ENCODE measurements around the gene ZNF638.

The ZNF638 gene

GRCh38 chr2:71458413-71459083 is 127.0 kb downstream of the ZNF638 start:
- no peak overlapping the region for H3K4me3 ChIP-seq (ENCODE audit: low read depth, low read length)
- H3K4me2 ChIP-seq (ENCODE audit: low read length): no peak overlapping the region
- peaks cover 6% of the 10 kb centered on the region for H3K79me2 ChIP-seq (ENCODE audit: control insufficient read depth, insufficient read depth, low read length, poor library complexity)
- peaks cover 20% of the 10 kb centered on the region for H3K79me1 ChIP-seq (ENCODE audit: low read length)
- no peak overlapping the region for H3K9ac ChIP-seq (ENCODE audit: low read length)
- no peak overlapping the region for H2AFZ ChIP-seq (ENCODE audit: insufficient read depth, low read length, poor library complexity)
- peaks cover 2% of the 10 kb centered on the region for H3K9me3 ChIP-seq (ENCODE audit: insufficient read depth, low read depth, low read length)
- no peak overlapping the region for H3K18ac ChIP-seq (ENCODE audit: low read length)
- H2BK5ac ChIP-seq (ENCODE audit: low read depth, low read length, poor library complexity): no peak overlapping the region
- no CpG with 5 or more reads among the region's 7 CpGs for WGBS (ENCODE audit: extremely low coverage, insufficient coverage, insufficient read length)
- DNase-seq: no peak
- no peak overlapping the region for H3K23ac ChIP-seq (ENCODE audit: low read length)
- H4K12ac ChIP-seq (ENCODE audit: low read depth, low read length): no peak overlapping the region
- no peak overlapping the region for H3K4ac ChIP-seq (ENCODE audit: low read depth, low read length)
- H2BK120ac ChIP-seq (ENCODE audit: insufficient read depth, low read length, poor library complexity): no peak overlapping the region
- peaks cover 28 to 35% of the 10 kb centered on the region in 2 experiments for H3K4me1 ChIP-seq (ENCODE audit: control insufficient read depth in 1 of 2, insufficient read depth in 2 of 2, low read length in 2 of 2)
- H2BK12ac ChIP-seq (ENCODE audit: low read length): no peak overlapping the region
- no peaks in the 10 kb centered on the region for H3K36me3 ChIP-seq (ENCODE audit: control insufficient read depth in 1 of 2, insufficient read depth in 2 of 2, low read length in 2 of 2)
- no peak overlapping the region for H3K14ac ChIP-seq (ENCODE audit: low read length)
- H4K91ac ChIP-seq (ENCODE audit: low read depth, low read length): no peak overlapping the region
- H3K27ac ChIP-seq (ENCODE audit: low read depth, low read length): no peak overlapping the region
- H4K8ac ChIP-seq (ENCODE audit: low read depth, low read length): no peak overlapping the region
- H3K27me3 ChIP-seq (ENCODE audit: insufficient read depth, low read length): no peaks in the 10 kb centered on the region
- no peak overlapping the region for H2AK5ac ChIP-seq (ENCODE audit: low read length)

DNA sequence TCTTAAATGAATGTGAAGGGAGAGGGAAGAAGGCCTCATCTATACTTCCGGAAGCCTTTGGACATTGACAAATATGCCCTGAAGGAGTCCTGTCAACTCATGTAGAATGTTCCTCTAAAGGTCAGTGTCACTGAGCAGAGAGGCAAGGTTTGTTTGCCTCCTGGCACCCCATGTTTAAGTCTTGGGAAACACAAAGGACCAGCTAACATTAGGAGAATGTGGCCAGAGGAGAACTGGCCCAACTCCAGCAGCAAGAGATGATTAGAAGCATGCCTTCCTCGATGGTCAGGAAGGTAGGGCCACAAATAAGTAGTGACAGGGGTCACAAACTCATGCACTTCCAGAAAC is 127.5 kb downstream of the ZNF638 start:
- Histone ChIP-seq H3K27me3 (ENCODE audit: insufficient read depth, low read length) (no peaks in the 10 kb centered on the region), H3K79me2 (ENCODE audit: control insufficient read depth, insufficient read depth, low read length, poor library complexity) (peaks cover 4% of the 10 kb centered on the region), H4K8ac (ENCODE audit: low read depth, low read length) (no peak overlapping the region), H3K9ac (ENCODE audit: low read length) (no peak overlapping the region), H3K79me1 (ENCODE audit: low read length) (peaks cover 15% of the 10 kb centered on the region), H3K14ac (ENCODE audit: low read length) (no peak overlapping the region), H2BK5ac (ENCODE audit: low read depth, low read length, poor library complexity) (no peak overlapping the region), H3K4me3 (ENCODE audit: low read depth, low read length) (no peak overlapping the region), H3K18ac (ENCODE audit: low read length) (no peak overlapping the region), H2AK5ac (ENCODE audit: low read length) (no peak overlapping the region), H4K91ac (ENCODE audit: low read depth, low read length) (no peak overlapping the region), H3K36me3 (ENCODE audit: control insufficient read depth in 1 of 2, insufficient read depth in 2 of 2, low read length in 2 of 2) (no peaks in the 10 kb centered on the region), H2BK12ac (ENCODE audit: low read length) (no peak overlapping the region), H2BK120ac (ENCODE audit: insufficient read depth, low read length, poor library complexity) (no peak overlapping the region), H3K9me3 (ENCODE audit: insufficient read depth, low read depth, low read length) (peaks cover 2% of the 10 kb centered on the region), H3K4ac (ENCODE audit: low read depth, low read length) (no peak overlapping the region), H3K4me1 (ENCODE audit: control insufficient read depth in 1 of 2, insufficient read depth in 2 of 2, low read length in 2 of 2) (peaks cover 22 to 32% of the 10 kb centered on the region in 2 experiments), H3K27ac (ENCODE audit: low read depth, low read length) (no peak overlapping the region), H3K4me2 (ENCODE audit: low read length) (no peak overlapping the region), H4K12ac (ENCODE audit: low read depth, low read length) (no peak overlapping the region), H3K23ac (ENCODE audit: low read length) (no peak overlapping the region), H2AFZ (ENCODE audit: insufficient read depth, low read length, poor library complexity) (no peak overlapping the region)
- peak; percentile 41 to 50 for DNase-seq
- no CpG with 5 or more reads among the region's 2 CpGs for WGBS (ENCODE audit: extremely low coverage, insufficient coverage, insufficient read length)

GRCh38 chr2:71460056-71460455 is 128.5 kb downstream of the ZNF638 start:
- Histone ChIP-seq H3K14ac (ENCODE audit: low read length) (no peak overlapping the region), H2BK12ac (ENCODE audit: low read length) (no peak overlapping the region), H3K4ac (ENCODE audit: low read depth, low read length) (no peak overlapping the region), H2BK120ac (ENCODE audit: insufficient read depth, low read length, poor library complexity) (no peak overlapping the region), H3K4me2 (ENCODE audit: low read length) (no peak overlapping the region), H3K27ac (ENCODE audit: low read depth, low read length) (no peak overlapping the region), H2AFZ (ENCODE audit: insufficient read depth, low read length, poor library complexity) (no peak overlapping the region), H3K79me1 (ENCODE audit: low read length) (peaks cover 13% of the 10 kb centered on the region), H3K79me2 (ENCODE audit: control insufficient read depth, insufficient read depth, low read length, poor library complexity) (peaks cover 2% of the 10 kb centered on the region), H4K91ac (ENCODE audit: low read depth, low read length) (no peak overlapping the region), H3K36me3 (ENCODE audit: control insufficient read depth in 1 of 2, insufficient read depth in 2 of 2, low read length in 2 of 2) (no peaks in the 10 kb centered on the region), H2BK5ac (ENCODE audit: low read depth, low read length, poor library complexity) (no peak overlapping the region), H3K9ac (ENCODE audit: low read length) (no peak overlapping the region), H3K9me3 (ENCODE audit: insufficient read depth, low read depth, low read length) (peaks cover 5% of the 10 kb centered on the region), H3K18ac (ENCODE audit: low read length) (no peak overlapping the region), H2AK5ac (ENCODE audit: low read length) (no peak overlapping the region), H3K23ac (ENCODE audit: low read length) (no peak overlapping the region), H4K8ac (ENCODE audit: low read depth, low read length) (no peak overlapping the region), H3K4me1 (ENCODE audit: control insufficient read depth in 1 of 2, insufficient read depth in 2 of 2, low read length in 2 of 2) (peaks cover 17 to 24% of the 10 kb centered on the region in 2 experiments), H3K4me3 (ENCODE audit: low read depth, low read length) (no peak overlapping the region), H4K12ac (ENCODE audit: low read depth, low read length) (no peak overlapping the region), H3K27me3 (ENCODE audit: insufficient read depth, low read length) (peaks cover 7% of the 10 kb centered on the region)
- no CpG with 5 or more reads among the region's 6 CpGs for WGBS (ENCODE audit: extremely low coverage, insufficient coverage, insufficient read length)
- DNase-seq: no peak

- Histone ChIP-seq H3K9me3 (ENCODE audit: insufficient read depth, low read depth, low read length) (peaks cover 5% of the 10 kb centered on the region), H3K27me3 (ENCODE audit: insufficient read depth, low read length) (peaks cover 14% of the 10 kb centered on the region), H2BK120ac (ENCODE audit: insufficient read depth, low read length, poor library complexity) (no peak overlapping the region), H3K23ac (ENCODE audit: low read length) (no peak overlapping the region), H3K36me3 (ENCODE audit: control insufficient read depth in 1 of 2, insufficient read depth in 2 of 2, low read length in 2 of 2) (no peaks in the 10 kb centered on the region), H3K4me1 (ENCODE audit: control insufficient read depth in 1 of 2, insufficient read depth in 2 of 2, low read length in 2 of 2) (peaks cover 10 to 18% of the 10 kb centered on the region in 2 experiments), H2BK5ac (ENCODE audit: low read depth, low read length, poor library complexity) (no peak overlapping the region), H3K4me2 (ENCODE audit: low read length) (no peak overlapping the region), H3K27ac (ENCODE audit: low read depth, low read length) (no peak overlapping the region), H4K91ac (ENCODE audit: low read depth, low read length) (no peak overlapping the region), H3K4ac (ENCODE audit: low read depth, low read length) (no peak overlapping the region), H4K12ac (ENCODE audit: low read depth, low read length) (no peak overlapping the region), H3K9ac (ENCODE audit: low read length) (no peak overlapping the region), H2AK5ac (ENCODE audit: low read length) (no peak overlapping the region), H3K79me2 (ENCODE audit: control insufficient read depth, insufficient read depth, low read length, poor library complexity) (no peaks in the 10 kb centered on the region), H3K14ac (ENCODE audit: low read length) (no peak overlapping the region), H3K4me3 (ENCODE audit: low read depth, low read length) (no peak overlapping the region), H2BK12ac (ENCODE audit: low read length) (no peak overlapping the region), H2AFZ (ENCODE audit: insufficient read depth, low read length, poor library complexity) (no peak overlapping the region), H3K18ac (ENCODE audit: low read length) (no peak overlapping the region), H4K8ac (ENCODE audit: low read depth, low read length) (no peak overlapping the region), H3K79me1 (ENCODE audit: low read length) (peaks cover 7% of the 10 kb centered on the region)
- no CpG with 5 or more reads among the region's 9 CpGs for WGBS (ENCODE audit: extremely low coverage, insufficient coverage, insufficient read length)
- DNase-seq: peak in 1 of 2 donors; percentile 69
Measured at GRCh38 chr2:71460595-71461303, 129.2 kb downstream of the ZNF638 start.
